Trophoblast cell (in vitro differentiated cells and primary cell): ENCODE data around the gene BRD1.

Experiments
- DNase-seq, 2 donors: peaks; one replicate each; pipeline ENCODE4 v3.0.0-alpha.2; 2016
- H2AFZ ChIP-seq: 2 replicates; pipeline ENCODE4 v1.6.1; 2013; ENCODE audit warnings: low read length, moderate library complexity, mild to moderate bottlenecking; ENCODE audit not compliant: insufficient read depth, poor library complexity
- H2AK5ac ChIP-seq: 2 replicates; pipeline ENCODE4 v1.6.1; 2013; ENCODE audit warnings: mild to moderate bottlenecking, low read length
- H2BK120ac ChIP-seq: 2 replicates; pipeline ENCODE4 v1.6.1; 2013; ENCODE audit warnings: low read length, mild to moderate bottlenecking, moderate library complexity; ENCODE audit not compliant: insufficient read depth, poor library complexity
- H2BK12ac ChIP-seq: 2 replicates; pipeline ENCODE4 v1.6.1; 2013; ENCODE audit warnings: mild to moderate bottlenecking, low read length, moderate library complexity
- H2BK5ac ChIP-seq: 2 replicates; pipeline ENCODE4 v1.6.1; 2013; ENCODE audit warnings: low read length, low read depth, moderate library complexity, mild to moderate bottlenecking; ENCODE audit not compliant: poor library complexity
- H3K14ac ChIP-seq: 2 replicates; pipeline ENCODE4 v1.6.1; 2013; ENCODE audit warnings: mild to moderate bottlenecking, low read length
- H3K18ac ChIP-seq: 2 replicates; pipeline ENCODE4 v1.6.1; 2013; ENCODE audit warnings: mild to moderate bottlenecking, low read length
- H3K23ac ChIP-seq: 2 replicates; pipeline ENCODE4 v1.6.1; 2013; ENCODE audit warnings: low read length
- H3K27ac ChIP-seq: 2 replicates; pipeline ENCODE4 v1.5.1; 2013; ENCODE audit warnings: low read depth, mild to moderate bottlenecking, inconsistent platforms, low read length, moderate library complexity
- H3K27me3 ChIP-seq: 2 replicates; pipeline ENCODE4 v1.6.1; 2013; ENCODE audit warnings: inconsistent platforms, mild to moderate bottlenecking, low read length, moderate library complexity; ENCODE audit not compliant: insufficient read depth
- H3K36me3 ChIP-seq, 2 experiments: 1 replicate in 1 of 2; 2 replicates in 1 of 2; pipeline ENCODE4 v1.6.1; 2013; ENCODE audit warnings: low read length in 2 of 2, mild to moderate bottlenecking in 2 of 2, moderate library complexity in 1 of 2; ENCODE audit not compliant: insufficient read depth in 2 of 2, control insufficient read depth in 1 of 2
- H3K4ac ChIP-seq: 2 replicates; pipeline ENCODE4 v1.6.1; 2013; ENCODE audit warnings: low read depth, mild to moderate bottlenecking, low read length, moderate library complexity
- H3K4me1 ChIP-seq, 2 experiments: 1 replicate in 1 of 2; 2 replicates in 1 of 2; pipeline ENCODE4 v1.6.1; 2013; ENCODE audit warnings: low read length in 2 of 2, mild to moderate bottlenecking in 2 of 2, moderate library complexity in 1 of 2; ENCODE audit not compliant: insufficient read depth in 2 of 2, control insufficient read depth in 1 of 2
- H3K4me2 ChIP-seq: 2 replicates; pipeline ENCODE4 v1.6.1; 2013; ENCODE audit warnings: inconsistent platforms, mild to moderate bottlenecking, low read length, moderate library complexity
- H3K4me3 ChIP-seq: 2 replicates; pipeline ENCODE4 v1.5.1; 2013; ENCODE audit warnings: mild to moderate bottlenecking, low read depth, low read length, inconsistent platforms
- H3K79me1 ChIP-seq: one replicate; pipeline ENCODE4 v1.6.1; 2013; ENCODE audit warnings: low read length
- H3K79me2 ChIP-seq: 2 replicates; pipeline ENCODE4 v1.6.1; 2013; ENCODE audit warnings: low read length, mild to moderate bottlenecking; ENCODE audit not compliant: control insufficient read depth, insufficient read depth, poor library complexity
- H3K9ac ChIP-seq: 2 replicates; pipeline ENCODE4 v1.6.1; 2013; ENCODE audit warnings: mild to moderate bottlenecking, low read length
- H3K9me3 ChIP-seq: 2 replicates; pipeline ENCODE4 v1.6.1; 2013; ENCODE audit warnings: low read depth, mild to moderate bottlenecking, control low read depth, inconsistent platforms, low read length; ENCODE audit not compliant: insufficient read depth
- H4K12ac ChIP-seq: 2 replicates; pipeline ENCODE4 v1.6.1; 2013; ENCODE audit warnings: low read depth, mild to moderate bottlenecking, low read length, moderate library complexity
- H4K8ac ChIP-seq: 2 replicates; pipeline ENCODE4 v1.6.1; 2013; ENCODE audit warnings: low read depth, mild to moderate bottlenecking, low read length, moderate library complexity
- H4K91ac ChIP-seq: one replicate; pipeline ENCODE4 v1.6.1; 2013; ENCODE audit warnings: low read depth, mild to moderate bottlenecking, low read length, moderate library complexity
- WGBS: extraction: QIAGEN DNeasy Blood & Tissue Kit; methylation state at CpG from one replicate; pipeline ENCODE4 v1.1.7; 2013; ENCODE audit warnings: missing lambda C conversion rate; ENCODE audit not compliant: insufficient read length, insufficient coverage; ENCODE audit errors: extremely low coverage; 5-methylcytosine and 5-hydroxymethylcytosine counted together

BRD1 gene

DNA sequence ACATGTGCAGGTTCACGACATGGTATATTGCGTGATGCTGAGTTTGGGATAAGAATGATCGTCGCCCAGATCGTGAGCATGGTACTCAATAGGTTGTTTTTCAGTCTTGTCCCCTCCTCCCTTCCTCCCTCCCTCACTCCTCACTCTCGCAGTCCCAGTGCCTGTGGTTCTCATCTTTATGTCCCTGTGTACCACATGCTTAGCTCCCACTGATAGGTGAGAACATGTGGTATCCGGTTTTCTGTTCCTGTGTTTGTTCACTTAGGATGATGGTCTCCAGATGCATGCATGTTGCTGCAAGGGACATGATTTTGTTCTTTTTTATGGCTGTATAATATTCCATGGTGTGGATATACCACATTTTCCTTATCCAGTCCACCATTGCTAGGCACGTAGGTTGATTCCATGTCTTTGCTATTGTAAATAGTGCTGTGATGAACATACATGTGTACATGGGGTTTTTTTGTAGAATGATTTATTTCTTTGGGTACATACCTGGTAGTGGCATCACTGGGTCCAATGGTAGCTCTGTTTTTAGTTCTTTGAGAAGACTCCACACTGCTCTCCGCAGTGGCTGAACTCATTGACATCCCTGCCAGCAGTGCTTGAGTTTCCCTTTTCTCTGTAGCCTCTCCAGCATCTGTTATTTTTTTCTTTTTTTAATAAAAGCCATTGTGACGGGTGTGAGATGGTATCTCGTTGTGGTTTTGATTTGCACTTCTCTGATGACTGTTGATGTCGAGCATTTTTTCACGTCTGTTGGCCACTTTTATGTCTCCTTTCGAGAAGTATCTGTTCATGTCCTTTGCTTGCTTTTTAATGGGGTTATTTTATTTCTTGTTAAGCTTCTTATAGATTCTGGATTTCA, 42.4 kb upstream of the BRD1 start:
- H3K4me1 ChIP-seq = no peaks in the 10 kb centered on the region
- no peak overlapping the region for H3K4me3 ChIP-seq
- no peak overlapping the region for H3K4me2 ChIP-seq
- no peak overlapping the region for H4K12ac ChIP-seq
- no CpG with 5 or more reads among the region's 14 CpGs for WGBS
- peaks cover 3 to 12% of the 10 kb centered on the region in 2 experiments for H3K36me3 ChIP-seq
- H4K8ac ChIP-seq = no peak overlapping the region
- no peak overlapping the region for H3K9ac ChIP-seq
- peaks cover 4% of the 10 kb centered on the region for H3K79me2 ChIP-seq
- H2AFZ ChIP-seq = no peak overlapping the region
- H3K79me1 ChIP-seq = no peaks in the 10 kb centered on the region
- H3K14ac ChIP-seq = no peak overlapping the region
- no peaks in the 10 kb centered on the region for H3K27me3 ChIP-seq
- no peak overlapping the region for H4K91ac ChIP-seq
- no peak overlapping the region for H2BK12ac ChIP-seq
- no peak overlapping the region for H2AK5ac ChIP-seq
- no peak for DNase-seq
- H2BK5ac ChIP-seq = no peak overlapping the region
- H3K4ac ChIP-seq = peak overlapping the region; percentile 36
- H3K18ac ChIP-seq = no peak overlapping the region
- H2BK120ac ChIP-seq = no peak overlapping the region
- H3K23ac ChIP-seq = no peak overlapping the region
- H3K9me3 ChIP-seq = peaks cover 7% of the 10 kb centered on the region
- no peak overlapping the region for H3K27ac ChIP-seq

DNA sequence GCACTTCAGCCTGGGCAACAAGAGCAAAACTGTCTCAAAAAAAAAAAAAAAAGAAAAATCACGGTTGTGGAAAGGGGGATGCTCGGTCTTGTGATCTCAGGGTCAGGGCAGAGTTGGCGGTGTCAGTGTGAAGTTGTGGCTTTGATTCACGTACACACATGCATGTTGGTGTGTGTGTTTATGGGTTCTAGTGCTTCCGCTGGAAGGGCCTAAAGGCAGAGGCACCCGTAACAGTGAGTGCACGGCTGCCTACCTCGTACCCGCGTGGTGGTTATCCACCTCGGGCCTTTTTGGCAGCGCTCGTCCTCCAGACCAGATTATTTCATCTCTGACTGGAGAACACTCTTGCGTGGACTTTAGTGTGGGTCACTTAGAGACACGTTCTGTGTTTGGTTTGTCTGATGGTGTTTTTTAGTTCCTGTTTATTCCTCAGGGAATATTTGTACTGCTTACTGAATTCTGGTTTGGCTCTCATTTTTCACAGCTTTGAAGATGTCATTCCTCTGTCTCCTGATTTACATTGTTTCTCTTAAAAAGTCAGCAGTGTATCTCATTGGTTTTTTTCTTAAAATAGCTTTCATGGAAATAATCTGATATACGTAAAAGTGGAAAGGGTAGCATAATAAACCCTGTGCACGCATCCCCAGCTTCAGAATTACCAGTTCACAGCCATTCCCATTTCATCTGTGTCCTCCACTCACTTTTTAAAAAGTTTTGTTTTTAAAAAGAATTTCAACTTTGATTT, 41.6 kb upstream of the BRD1 start:
- H2BK5ac ChIP-seq = no peak overlapping the region
- no CpG with 5 or more reads among the region's 17 CpGs for WGBS
- H3K27ac ChIP-seq = no peak overlapping the region

DNA sequence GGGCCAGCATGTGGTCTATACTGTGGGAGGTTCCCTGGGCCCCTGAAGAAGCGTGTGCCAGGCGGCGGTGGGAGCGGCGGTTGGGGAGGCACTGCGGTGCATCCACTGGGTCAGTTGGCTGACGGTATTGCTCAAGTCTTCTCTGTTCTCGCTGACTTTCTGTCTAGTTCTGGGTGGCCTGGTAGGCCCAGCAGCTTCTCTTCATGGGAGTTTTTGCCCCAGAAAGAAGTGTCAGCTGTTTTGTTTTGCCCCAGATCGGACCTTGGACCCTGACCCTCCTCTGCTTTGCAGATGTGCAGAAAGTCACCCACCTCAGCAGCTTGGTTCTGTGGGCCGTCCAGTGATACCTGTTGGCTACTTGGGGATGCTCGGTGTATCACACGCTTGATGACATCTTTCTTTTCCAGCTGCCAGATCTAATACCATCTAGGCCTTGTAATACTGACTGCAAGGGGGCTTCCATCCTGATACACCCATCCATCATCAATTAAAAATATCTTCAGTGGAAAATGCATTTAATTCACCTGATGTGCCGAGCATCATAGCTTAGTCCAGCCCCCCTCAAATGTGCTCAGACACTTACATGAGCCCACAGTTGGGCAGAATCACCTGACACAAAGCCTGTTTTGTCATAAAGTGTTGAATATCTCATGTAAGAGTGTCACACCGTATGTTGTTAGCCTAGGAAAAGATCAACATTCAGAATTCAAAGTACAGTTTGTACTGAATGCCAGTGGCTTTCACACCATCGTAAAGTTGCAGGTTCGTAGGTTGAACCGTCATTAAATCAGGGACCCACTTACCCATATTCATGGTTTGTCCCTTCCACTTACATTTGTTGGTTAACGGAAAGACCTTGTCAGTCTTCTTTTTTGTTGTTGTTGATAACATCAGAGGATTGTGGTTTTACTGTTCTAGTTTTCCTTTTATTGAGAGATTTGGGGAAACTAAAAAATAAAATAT, 39.9 kb upstream of the BRD1 start:
- H3K4ac ChIP-seq = peak overlapping the region; percentile 54
- no peaks in the 10 kb centered on the region for H3K27me3 ChIP-seq
- H4K12ac ChIP-seq = no peak overlapping the region
- H3K18ac ChIP-seq = no peak overlapping the region
- H3K4me3 ChIP-seq = no peak overlapping the region
- no peak overlapping the region for H3K27ac ChIP-seq
- no peak overlapping the region for H2AK5ac ChIP-seq
- H4K8ac ChIP-seq = no peak overlapping the region
- H2AFZ ChIP-seq = no peak overlapping the region
- no peak overlapping the region for H2BK12ac ChIP-seq
- no peak for DNase-seq
- H4K91ac ChIP-seq = no peak overlapping the region
- H3K23ac ChIP-seq = no peak overlapping the region
- peaks cover 3 to 15% of the 10 kb centered on the region in 2 experiments for H3K36me3 ChIP-seq
- peaks cover 4% of the 10 kb centered on the region for H3K79me2 ChIP-seq
- no peaks in the 10 kb centered on the region for H3K4me1 ChIP-seq
- no peak overlapping the region for H2BK5ac ChIP-seq
- no peak overlapping the region for H2BK120ac ChIP-seq
- H3K79me1 ChIP-seq = no peaks in the 10 kb centered on the region
- no peak overlapping the region for H3K4me2 ChIP-seq
- H3K14ac ChIP-seq = no peak overlapping the region
- WGBS = no CpG with 5 or more reads among the region's 18 CpGs
- no peak overlapping the region for H3K9ac ChIP-seq
- H3K9me3 ChIP-seq = peaks cover 9% of the 10 kb centered on the region

More for the DNA sequence above, 41.6 kb upstream of the BRD1 start:
- peaks cover 4% of the 10 kb centered on the region for H3K79me2 ChIP-seq
- H2BK12ac ChIP-seq = no peak overlapping the region
- DNase-seq = no peak
- peak overlapping the region; percentile 58 for H3K4ac ChIP-seq
- H3K79me1 ChIP-seq = no peaks in the 10 kb centered on the region
- no peak overlapping the region for H4K91ac ChIP-seq
- H3K36me3 ChIP-seq = peaks cover 3 to 15% of the 10 kb centered on the region in 2 experiments
- H3K23ac ChIP-seq = no peak overlapping the region
- H3K27me3 ChIP-seq = no peaks in the 10 kb centered on the region
- no peak overlapping the region for H3K4me3 ChIP-seq
- no peak overlapping the region for H2BK120ac ChIP-seq
- no peak overlapping the region for H2AFZ ChIP-seq
- H3K4me2 ChIP-seq = no peak overlapping the region
- H3K9ac ChIP-seq = no peak overlapping the region
- no peak overlapping the region for H2AK5ac ChIP-seq
- peak overlapping the region; percentile 35 for H3K18ac ChIP-seq
- H3K14ac ChIP-seq = no peak overlapping the region
- H4K12ac ChIP-seq = no peak overlapping the region
- peaks cover 9% of the 10 kb centered on the region for H3K9me3 ChIP-seq
- H3K4me1 ChIP-seq = no peaks in the 10 kb centered on the region
- no peak overlapping the region for H4K8ac ChIP-seq

DNA sequence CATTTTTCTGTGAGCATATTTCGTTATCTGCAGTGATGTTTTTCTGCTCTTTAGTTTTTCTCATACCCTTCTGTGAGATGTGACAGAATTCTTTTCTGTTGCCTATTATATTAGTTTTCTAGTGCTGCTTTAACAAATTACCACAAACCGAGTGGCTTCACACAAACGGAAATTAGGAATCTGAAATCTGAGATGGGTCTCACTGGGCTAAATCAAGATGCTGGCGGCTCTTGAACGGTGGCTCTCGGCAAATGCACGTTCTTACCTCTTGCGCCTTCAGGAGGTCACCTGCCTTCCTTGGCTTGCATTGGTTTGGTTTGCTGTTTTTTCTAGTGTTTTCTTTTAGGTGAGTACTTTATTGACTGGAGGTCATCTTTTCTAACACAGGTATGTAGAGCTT, 39.0 kb upstream of the BRD1 start:
- H3K4me2 ChIP-seq = no peak overlapping the region
- H3K14ac ChIP-seq = no peak overlapping the region
- no peaks in the 10 kb centered on the region for H3K4me1 ChIP-seq
- no peak overlapping the region for H4K8ac ChIP-seq
- no peaks in the 10 kb centered on the region for H3K79me1 ChIP-seq
- peaks cover 9% of the 10 kb centered on the region for H3K9me3 ChIP-seq
- no peak for DNase-seq
- H2BK12ac ChIP-seq = no peak overlapping the region
- no peak overlapping the region for H3K18ac ChIP-seq
- peaks cover 6% of the 10 kb centered on the region for H3K79me2 ChIP-seq
- no peaks in the 10 kb centered on the region for H3K27me3 ChIP-seq
- no peak overlapping the region for H2BK120ac ChIP-seq
- H4K91ac ChIP-seq = no peak overlapping the region
- no peak overlapping the region for H3K4me3 ChIP-seq
- no peak overlapping the region for H2AFZ ChIP-seq
- peaks cover 3 to 15% of the 10 kb centered on the region in 2 experiments for H3K36me3 ChIP-seq
- H3K27ac ChIP-seq = no peak overlapping the region
- H4K12ac ChIP-seq = no peak overlapping the region
- WGBS = no CpG with 5 or more reads among the region's 8 CpGs
- H3K4ac ChIP-seq = no peak overlapping the region
- H3K9ac ChIP-seq = no peak overlapping the region
- H2AK5ac ChIP-seq = no peak overlapping the region
- no peak overlapping the region for H3K23ac ChIP-seq
- no peak overlapping the region for H2BK5ac ChIP-seq
